OCI-LY1 (cell line): ENCODE results near the gene CFAP69.

Experiments
- EZH2 ChIP-seq: fragments of 200-600 bp; sonication (generic), shearing (Covaris generic); IDR thresholded peaks from 2 replicates; pipeline ENCODE4 v1.8.0; 2017; ENCODE audit warnings: borderline replicate concordance, mixed run types, mild to moderate bottlenecking, antibody characterized with exemption, low read length, moderate library complexity, mixed read lengths
- TF ChIP-seq, protein P1 (sequence below): fragments of 200-600 bp; sonication (generic), shearing (Covaris generic); IDR thresholded peaks from 2 replicates; pipeline ENCODE4 v1.5.1; 2017; ENCODE audit warnings: mild to moderate bottlenecking, antibody characterized with exemption, low read length, moderate library complexity, mixed read lengths

- TF ChIP-seq, protein P1, sequence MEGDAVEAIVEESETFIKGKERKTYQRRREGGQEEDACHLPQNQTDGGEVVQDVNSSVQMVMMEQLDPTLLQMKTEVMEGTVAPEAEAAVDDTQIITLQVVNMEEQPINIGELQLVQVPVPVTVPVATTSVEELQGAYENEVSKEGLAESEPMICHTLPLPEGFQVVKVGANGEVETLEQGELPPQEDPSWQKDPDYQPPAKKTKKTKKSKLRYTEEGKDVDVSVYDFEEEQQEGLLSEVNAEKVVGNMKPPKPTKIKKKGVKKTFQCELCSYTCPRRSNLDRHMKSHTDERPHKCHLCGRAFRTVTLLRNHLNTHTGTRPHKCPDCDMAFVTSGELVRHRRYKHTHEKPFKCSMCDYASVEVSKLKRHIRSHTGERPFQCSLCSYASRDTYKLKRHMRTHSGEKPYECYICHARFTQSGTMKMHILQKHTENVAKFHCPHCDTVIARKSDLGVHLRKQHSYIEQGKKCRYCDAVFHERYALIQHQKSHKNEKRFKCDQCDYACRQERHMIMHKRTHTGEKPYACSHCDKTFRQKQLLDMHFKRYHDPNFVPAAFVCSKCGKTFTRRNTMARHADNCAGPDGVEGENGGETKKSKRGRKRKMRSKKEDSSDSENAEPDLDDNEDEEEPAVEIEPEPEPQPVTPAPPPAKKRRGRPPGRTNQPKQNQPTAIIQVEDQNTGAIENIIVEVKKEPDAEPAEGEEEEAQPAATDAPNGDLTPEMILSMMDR, result no peak
- TF ChIP-seq EZH2, result no peak
Observed at GRCh38 chr7:90229682-90230081, 15.3 kb upstream of the CFAP69 start.
